OCI-LY1 (cell line): Measurements from ENCODE around the gene LRP5.

Experiments used
- H2AFZ ChIP-seq: fragments of 200-600 bp; sonication (generic), shearing (Covaris generic); 2 replicates; pipeline ENCODE4 v1.6.0; 2014; ENCODE audit warnings: antibody characterized with exemption, mild to moderate bottlenecking, low read length
- H3F3A ChIP-seq: fragments of 200-600 bp; sonication (generic), shearing (Covaris generic); 2 replicates; pipeline ENCODE4 v1.6.0; 2014; ENCODE audit warnings: mild to moderate bottlenecking, antibody characterized with exemption, low read length, moderate library complexity; ENCODE audit not compliant: insufficient read depth
- H3K27ac ChIP-seq: fragments of 200-600 bp; sonication (generic); 2 replicates; pipeline ENCODE4 v1.5.1; 2014; ENCODE audit warnings: low read length, mixed run types, mild to moderate bottlenecking, low read depth; ENCODE audit not compliant: poor library complexity, severe bottlenecking
- H3K27me3 ChIP-seq: fragments of 200-600 bp; sonication (generic); 2 replicates; pipeline ENCODE4 v1.6.0; 2014; ENCODE audit warnings: antibody characterized with exemption, mild to moderate bottlenecking, low read length, moderate library complexity; ENCODE audit not compliant: insufficient read depth
- H3K36me3 ChIP-seq: fragments of 200-600 bp; sonication (generic); 2 replicates; pipeline ENCODE4 v1.6.1; 2014; ENCODE audit warnings: mild to moderate bottlenecking, antibody characterized with exemption, low read length, moderate library complexity, mixed read lengths; ENCODE audit not compliant: insufficient read depth
- H3K4me1 ChIP-seq: fragments of 200-600 bp; sonication (generic); 2 replicates; pipeline ENCODE4 v1.5.1; 2014; ENCODE audit warnings: mild to moderate bottlenecking, low read length, moderate library complexity; ENCODE audit not compliant: insufficient read depth, severe bottlenecking
- H3K4me2 ChIP-seq: fragments of 200-600 bp; sonication (generic), shearing (Covaris generic); 2 replicates; pipeline ENCODE4 v1.6.1; 2014; ENCODE audit warnings: low read length
- H3K4me3 ChIP-seq: fragments of 200-600 bp; sonication (generic); 2 replicates; pipeline ENCODE4 v1.5.1; 2014; ENCODE audit warnings: low read length, low read depth, mild to moderate bottlenecking, mixed read lengths; ENCODE audit not compliant: poor library complexity, severe bottlenecking
- H3K79me2 ChIP-seq: fragments of 200-600 bp; shearing (Covaris generic); 2 replicates; pipeline ENCODE4 v1.6.1; 2016; ENCODE audit warnings: mixed run types, low read length, mixed read lengths; ENCODE audit not compliant: insufficient read depth
- H3K9ac ChIP-seq: fragments of 200-600 bp; sonication (generic), shearing (Covaris generic); 2 replicates; pipeline ENCODE4 v1.6.1; 2014; ENCODE audit warnings: mild to moderate bottlenecking, low read length, mixed read lengths
- H3K9me2 ChIP-seq: fragments of 200-600 bp; sonication (generic), shearing (Covaris generic); 2 replicates; pipeline ENCODE4 v1.6.1; 2014; ENCODE audit warnings: low read depth, mild to moderate bottlenecking, low read length, mixed read lengths
- H3K9me3 ChIP-seq: fragments of 200-600 bp; shearing (Covaris generic); 2 replicates; pipeline ENCODE4 v1.6.1; 2014; ENCODE audit warnings: low read length, mixed read lengths
- H4K20me1 ChIP-seq: fragments of 200-600 bp; sonication (generic), shearing (Covaris generic); 2 replicates; pipeline ENCODE4 v1.6.0; 2016; ENCODE audit warnings: mild to moderate bottlenecking, low read length; ENCODE audit not compliant: insufficient read depth
- EZH2 ChIP-seq: fragments of 200-600 bp; sonication (generic), shearing (Covaris generic); IDR thresholded peaks from 2 replicates; pipeline ENCODE4 v1.8.0; 2017; ENCODE audit warnings: borderline replicate concordance, mixed run types, mild to moderate bottlenecking, antibody characterized with exemption, low read length, moderate library complexity, mixed read lengths
- TF ChIP-seq, protein P1 (sequence below): fragments of 200-600 bp; sonication (generic), shearing (Covaris generic); IDR thresholded peaks from 2 replicates; pipeline ENCODE4 v1.5.1; 2017; ENCODE audit warnings: mild to moderate bottlenecking, antibody characterized with exemption, low read length, moderate library complexity, mixed read lengths

The LRP5 gene

GRCh38 chr11:68351450-68352275 is 39.3 kb downstream of the LRP5 start:
- Histone ChIP-seq H3K9me3 (no peaks in the 10 kb centered on the region), H3K9me2 (no peaks in the 10 kb centered on the region), H4K20me1 (no peaks in the 10 kb centered on the region), H3F3A (no peaks in the 10 kb centered on the region), H3K4me1 (no peaks in the 10 kb centered on the region), H3K79me2 (no peaks in the 10 kb centered on the region), H3K4me3 (no peak overlapping the region), H3K4me2 (no peak overlapping the region), H3K9ac (no peak overlapping the region), H3K27me3 (peaks cover 15% of the 10 kb centered on the region), H3K27ac (no peak overlapping the region), H3K36me3 (no peaks in the 10 kb centered on the region), H2AFZ (no peak overlapping the region)
- TF ChIP-seq EZH2, result no peak
- TF ChIP-seq, protein P1, sequence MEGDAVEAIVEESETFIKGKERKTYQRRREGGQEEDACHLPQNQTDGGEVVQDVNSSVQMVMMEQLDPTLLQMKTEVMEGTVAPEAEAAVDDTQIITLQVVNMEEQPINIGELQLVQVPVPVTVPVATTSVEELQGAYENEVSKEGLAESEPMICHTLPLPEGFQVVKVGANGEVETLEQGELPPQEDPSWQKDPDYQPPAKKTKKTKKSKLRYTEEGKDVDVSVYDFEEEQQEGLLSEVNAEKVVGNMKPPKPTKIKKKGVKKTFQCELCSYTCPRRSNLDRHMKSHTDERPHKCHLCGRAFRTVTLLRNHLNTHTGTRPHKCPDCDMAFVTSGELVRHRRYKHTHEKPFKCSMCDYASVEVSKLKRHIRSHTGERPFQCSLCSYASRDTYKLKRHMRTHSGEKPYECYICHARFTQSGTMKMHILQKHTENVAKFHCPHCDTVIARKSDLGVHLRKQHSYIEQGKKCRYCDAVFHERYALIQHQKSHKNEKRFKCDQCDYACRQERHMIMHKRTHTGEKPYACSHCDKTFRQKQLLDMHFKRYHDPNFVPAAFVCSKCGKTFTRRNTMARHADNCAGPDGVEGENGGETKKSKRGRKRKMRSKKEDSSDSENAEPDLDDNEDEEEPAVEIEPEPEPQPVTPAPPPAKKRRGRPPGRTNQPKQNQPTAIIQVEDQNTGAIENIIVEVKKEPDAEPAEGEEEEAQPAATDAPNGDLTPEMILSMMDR, result no peak

GRCh38 chr11:68352591-68352990 is 40.2 kb downstream of the LRP5 start:
- Histone ChIP-seq H3K9me2 (no peaks in the 10 kb centered on the region), H3K4me2 (no peak overlapping the region), H3F3A (no peaks in the 10 kb centered on the region), H3K4me3 (no peak overlapping the region), H3K27me3 (peaks cover 9% of the 10 kb centered on the region; the same call in 1 of the 2 replicates), H3K79me2 (no peaks in the 10 kb centered on the region), H3K36me3 (no peaks in the 10 kb centered on the region), H3K9me3 (no peaks in the 10 kb centered on the region), H4K20me1 (no peaks in the 10 kb centered on the region), H2AFZ (no peak overlapping the region), H3K9ac (no peak overlapping the region), H3K27ac (no peak overlapping the region), H3K4me1 (no peaks in the 10 kb centered on the region)
- no peak for TF ChIP-seq EZH2
- TF ChIP-seq, protein P1, result no peak

DNA sequence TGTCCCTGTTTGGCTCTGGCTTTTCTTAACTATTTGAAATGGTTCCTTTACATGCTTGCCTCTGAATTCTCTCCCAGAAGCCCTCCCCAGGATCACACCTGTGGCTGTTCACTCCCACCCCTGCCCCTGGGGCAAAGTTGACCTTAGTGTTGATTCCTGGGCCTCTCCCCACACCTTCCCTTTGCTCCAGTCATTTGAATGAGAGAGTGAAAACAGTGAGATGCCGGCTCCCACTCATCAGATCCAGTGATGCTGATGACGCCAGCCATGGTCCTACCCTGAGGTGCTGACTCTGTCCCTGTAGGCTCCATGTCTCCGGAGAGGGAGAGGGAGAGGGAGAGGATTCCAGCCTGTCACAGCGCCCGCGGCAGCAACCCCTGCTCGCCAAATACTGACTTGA is 40.7 kb downstream of the LRP5 start:
- TF ChIP-seq, protein P1, result no peak
- TF ChIP-seq EZH2, result no peak
- Histone ChIP-seq H3K27ac (no peak overlapping the region), H3K79me2 (no peaks in the 10 kb centered on the region), H3K4me2 (no peak overlapping the region), H2AFZ (no peak overlapping the region), H3K4me1 (no peaks in the 10 kb centered on the region), H3K27me3 (peaks cover 9% of the 10 kb centered on the region; the same call in 1 of the 2 replicates), H3K4me3 (no peak overlapping the region), H3K9me2 (no peaks in the 10 kb centered on the region), H3K9ac (no peak overlapping the region), H4K20me1 (no peaks in the 10 kb centered on the region), H3F3A (no peaks in the 10 kb centered on the region), H3K9me3 (no peaks in the 10 kb centered on the region), H3K36me3 (no peaks in the 10 kb centered on the region)
